ENCODE results near the gene CERS3. TPM values are rescaled to one million over a fixed set of nuclear protein-coding genes. Genes with fewer than 3 reads are reported as not detected.
"Not testable (repeated sequence)": the region's sequence is repeated elsewhere in the genome, so short reads cannot be mapped to it uniquely, and the experiment has no call there.

CERS3 gene
- total RNA-seq, 1 experiment from 2014 or later = not detected

GRCh38 chr15:100464888-100465287 lies 63.9 kb downstream of the CERS3 start:
- DNase-seq (ENCODE audit: low spot score) = no peak

DNA sequence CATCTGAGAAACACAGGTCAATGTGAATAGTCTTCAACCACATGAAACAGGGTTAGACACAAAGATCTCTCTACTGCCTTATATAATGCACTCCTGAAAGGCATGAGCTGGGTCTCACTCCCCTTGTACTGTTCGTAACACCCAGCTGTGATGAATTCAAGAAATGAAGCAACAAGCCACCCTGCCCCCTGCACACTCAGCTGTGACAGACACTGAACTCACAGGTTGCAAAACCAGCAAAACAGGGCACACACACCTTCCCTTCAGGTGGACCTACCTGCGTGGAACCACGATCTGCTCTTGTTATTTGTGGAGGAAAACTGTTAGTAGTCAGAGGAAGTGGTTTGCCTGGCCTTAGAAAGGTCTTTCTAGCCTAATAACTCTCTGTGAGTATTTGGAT lies 64.5 kb downstream of the CERS3 start:
- no peak for DNase-seq (ENCODE audit: low spot score)

DNA sequence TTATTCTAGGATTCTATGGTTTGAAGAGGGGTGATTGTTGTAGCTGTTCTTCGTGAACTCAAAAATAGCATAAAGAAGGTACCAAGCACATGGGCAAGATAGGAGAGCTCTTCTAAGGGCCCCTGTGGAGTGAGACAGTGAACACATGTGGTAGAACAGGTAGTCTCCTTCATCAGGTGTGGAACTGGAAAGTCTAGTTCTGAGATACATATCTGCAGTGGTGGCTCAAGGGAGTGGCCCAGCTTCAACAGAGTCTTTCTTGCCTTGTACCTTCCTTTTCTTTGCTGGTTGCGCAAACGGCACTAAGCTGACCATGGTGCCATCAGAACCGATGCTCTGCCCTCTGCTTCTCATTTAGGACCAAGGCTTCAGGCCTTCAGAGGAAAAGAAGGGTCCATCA lies 65.2 kb downstream of the CERS3 start:
- DNase-seq (ENCODE audit: low spot score) = no peak

DNA sequence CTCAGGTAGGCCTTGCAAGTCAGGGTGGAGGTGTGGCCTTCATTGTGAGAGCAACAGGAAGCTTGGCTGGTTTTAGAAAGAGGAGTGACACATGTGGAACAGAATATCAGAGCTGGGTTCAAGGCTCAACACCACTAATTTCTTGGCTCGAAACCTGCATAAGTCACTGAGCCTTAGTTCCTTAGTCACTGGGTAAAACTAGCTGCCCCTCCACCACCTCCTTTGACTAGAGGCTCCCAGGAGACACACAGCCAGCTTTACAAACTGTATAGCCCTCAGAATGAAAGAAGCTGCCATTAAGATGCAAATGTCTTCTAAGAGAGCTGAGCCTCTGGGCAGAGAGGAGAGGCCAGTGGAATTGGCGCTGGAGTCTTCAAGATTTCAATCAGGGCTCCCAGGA lies 67.7 kb downstream of the CERS3 start:
- DNase-seq (ENCODE audit: low spot score) = no peak

DNA sequence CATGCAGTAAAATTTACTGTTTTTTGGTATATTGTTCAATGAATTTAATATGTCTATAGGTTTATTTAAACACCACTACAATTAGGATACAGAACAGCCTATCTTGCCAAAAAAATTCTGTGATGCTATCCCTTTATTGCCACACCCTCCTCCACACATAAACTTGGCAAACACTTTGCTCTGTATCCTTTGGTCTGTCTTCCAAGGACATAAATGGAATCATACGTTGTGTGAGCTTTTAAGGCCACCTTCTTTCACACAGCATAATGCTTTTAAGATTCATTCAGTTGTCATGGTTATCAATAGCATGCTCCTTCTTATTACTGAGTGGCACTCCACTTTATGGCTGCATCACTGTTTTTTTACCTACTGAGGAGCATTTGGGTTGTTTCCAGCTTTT lies 71.5 kb downstream of the CERS3 start:
- DNase-seq (ENCODE audit: low spot score) = no peak

DNA sequence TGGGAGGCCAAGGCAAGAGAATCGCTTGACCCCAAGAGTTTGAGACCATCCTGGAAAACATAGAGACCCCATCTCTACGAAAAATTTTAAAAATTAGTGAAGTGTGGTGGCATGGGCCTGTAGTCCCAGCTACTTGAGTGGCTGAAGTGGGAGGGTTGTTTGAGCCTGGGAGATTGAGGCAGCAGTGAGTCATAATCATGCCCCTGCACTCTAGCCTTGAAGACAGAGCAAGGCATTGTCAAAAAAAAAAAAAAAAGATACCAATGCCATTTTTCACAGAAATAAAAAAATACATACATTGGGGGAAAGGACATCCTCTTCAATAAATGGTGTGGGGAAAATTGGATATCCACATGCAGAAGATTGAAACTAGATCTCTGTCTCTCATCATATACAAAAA lies 74.6 kb downstream of the CERS3 start:
- DNase-seq (ENCODE audit: low spot score) = no peak

DNA sequence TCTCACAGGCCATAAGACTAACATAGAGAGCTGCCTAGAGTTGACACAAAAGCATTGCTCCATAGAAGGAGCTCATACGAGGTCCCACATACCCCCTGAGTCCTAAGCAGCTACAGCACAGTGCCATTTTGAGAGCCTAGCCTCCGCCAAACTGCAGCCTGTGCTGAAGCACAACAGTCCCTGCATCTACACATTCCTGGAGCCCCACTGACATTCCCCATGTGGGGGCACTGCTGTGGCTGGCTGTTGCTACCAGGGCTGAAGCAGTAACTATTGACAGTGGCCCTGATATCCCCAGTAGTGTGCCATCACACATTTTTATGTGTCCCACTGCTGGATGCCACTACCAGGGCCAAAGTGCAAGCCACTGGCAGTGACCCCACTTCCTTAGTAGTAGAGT lies 80.3 kb downstream of the CERS3 start:
- DNase-seq (ENCODE audit: low spot score) = no peak

GRCh38 chr15:100441063-100441462 lies 87.7 kb downstream of the CERS3 start:
- DNase-seq (ENCODE audit: low spot score) = not testable (repeated sequence)

- no peak for DNase-seq (ENCODE audit: low spot score)
Observed at GRCh38 chr15:100439514-100439913, 89.2 kb downstream of the CERS3 start.

DNA sequence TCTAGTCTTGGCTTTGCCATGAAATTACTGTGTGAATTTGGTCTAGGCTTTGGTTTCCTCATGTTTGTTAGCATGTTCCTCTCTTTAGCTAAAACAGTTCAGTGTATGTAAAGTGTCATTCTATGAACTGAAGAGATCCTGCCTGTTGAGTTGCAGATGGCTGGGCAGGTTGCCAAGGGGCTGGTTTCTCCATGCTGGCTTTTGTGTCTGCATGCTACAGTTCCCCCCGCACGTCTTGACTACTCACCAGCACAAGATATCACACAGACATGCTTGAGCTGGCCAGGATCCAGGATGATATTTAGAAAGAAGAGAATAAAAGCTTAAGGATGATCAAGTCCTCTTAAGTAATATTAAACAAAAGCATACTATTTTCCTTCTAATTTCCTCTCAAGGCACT lies 90.2 kb downstream of the CERS3 start:
- no peak for DNase-seq (ENCODE audit: low spot score)

GRCh38 chr15:100437261-100437660 lies 91.5 kb downstream of the CERS3 start:
- DNase-seq (ENCODE audit: low spot score) = no peak

DNA sequence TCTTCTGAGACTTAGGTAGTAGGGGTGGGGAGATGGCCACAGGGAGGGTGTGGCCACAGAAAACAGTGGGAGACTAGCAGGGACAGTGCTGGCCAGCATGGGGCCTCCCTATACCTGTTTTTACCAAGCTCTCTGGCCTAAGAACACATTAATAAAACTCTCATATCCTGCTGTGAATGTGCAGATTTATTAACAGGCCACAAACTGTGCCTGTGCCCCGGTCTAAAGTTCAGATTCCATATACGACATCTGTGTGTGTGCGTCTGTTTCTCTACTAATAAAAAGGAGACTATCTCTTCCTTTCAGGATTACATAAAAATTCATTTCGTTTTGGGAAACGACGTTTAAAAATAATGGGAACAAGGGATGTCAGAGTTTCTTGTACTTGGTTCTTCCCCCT lies 94.2 kb downstream of the CERS3 start:
- no peak for DNase-seq (ENCODE audit: low spot score)

DNA sequence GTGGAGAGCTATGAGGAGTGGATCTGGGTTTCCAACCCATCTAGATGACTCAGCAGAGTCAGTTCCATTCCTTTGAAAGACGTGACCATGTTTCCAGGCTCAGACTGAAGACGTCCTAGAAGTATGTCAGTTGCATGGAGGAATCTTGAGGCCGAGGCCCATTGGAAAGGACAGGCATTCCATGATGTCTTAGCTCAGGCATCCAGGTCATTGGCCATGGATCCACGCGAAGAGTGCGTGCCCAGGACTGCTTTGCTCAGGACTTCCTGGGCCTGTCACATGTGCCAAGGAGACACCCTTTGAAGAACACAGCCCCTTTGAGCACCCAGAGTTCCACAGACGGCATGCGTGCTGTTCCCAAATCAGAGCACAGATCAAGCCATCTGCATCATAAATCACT lies 94.7 kb downstream of the CERS3 start:
- no peak for DNase-seq (ENCODE audit: low spot score)

GRCh38 chr15:100433304-100433703 lies 95.4 kb downstream of the CERS3 start:
- DNase-seq (ENCODE audit: low spot score) = no peak

GRCh38 chr15:100430411-100430810 lies 98.3 kb downstream of the CERS3 start:
- no peak for DNase-seq (ENCODE audit: low spot score)

- DNase-seq (ENCODE audit: low spot score) = no peak
Observed at GRCh38 chr15:100429116-100429728, 99.5 kb downstream of the CERS3 start.

- no peak for DNase-seq (ENCODE audit: low spot score)
Observed at GRCh38 chr15:100426937-100427336, 101.8 kb downstream of the CERS3 start.

DNA sequence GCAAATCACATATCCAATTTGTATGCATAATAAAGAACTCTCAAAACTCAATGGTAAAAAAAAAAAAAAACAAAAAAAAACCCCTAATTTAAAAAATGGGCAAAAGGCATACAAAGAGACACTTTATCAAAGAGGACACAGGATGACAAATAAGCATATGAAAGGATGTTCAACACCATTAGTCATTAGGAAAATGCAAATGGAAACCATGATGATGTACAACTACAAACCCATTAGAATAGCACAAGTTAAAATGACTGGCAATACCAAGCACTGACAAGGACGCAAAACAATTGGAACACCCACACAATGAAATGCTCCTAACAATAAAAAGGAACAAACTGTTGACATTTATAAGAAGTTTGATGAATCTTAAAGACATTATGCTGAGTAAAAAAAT lies 123.6 kb downstream of the CERS3 start:
- no peak for DNase-seq (ENCODE audit: low spot score)

DNA sequence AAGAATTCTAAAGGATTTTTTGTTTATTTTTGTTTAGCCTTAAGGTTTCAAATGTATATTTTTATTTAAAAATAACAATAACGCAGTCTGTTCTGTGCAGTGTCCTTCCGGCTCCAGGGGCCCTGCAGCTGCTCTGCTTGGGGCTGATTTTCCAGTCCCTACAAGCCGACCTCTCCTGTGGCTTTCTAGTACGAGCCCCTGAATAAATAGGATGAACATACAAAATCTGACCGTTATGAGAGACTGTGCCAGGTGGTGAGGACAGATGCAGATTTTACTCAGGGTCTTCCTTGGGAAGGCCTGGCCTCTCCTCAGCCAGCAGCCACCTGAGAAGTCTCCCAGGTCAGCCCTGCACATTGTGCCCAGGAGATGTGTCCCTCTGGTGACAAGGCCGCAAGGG lies 127.8 kb downstream of the CERS3 start:
- no peak for DNase-seq (ENCODE audit: low spot score)

GRCh38 chr15:100394736-100395440 lies 133.9 kb downstream of the CERS3 start:
- DNase-seq (ENCODE audit: low spot score) = no peak

DNA sequence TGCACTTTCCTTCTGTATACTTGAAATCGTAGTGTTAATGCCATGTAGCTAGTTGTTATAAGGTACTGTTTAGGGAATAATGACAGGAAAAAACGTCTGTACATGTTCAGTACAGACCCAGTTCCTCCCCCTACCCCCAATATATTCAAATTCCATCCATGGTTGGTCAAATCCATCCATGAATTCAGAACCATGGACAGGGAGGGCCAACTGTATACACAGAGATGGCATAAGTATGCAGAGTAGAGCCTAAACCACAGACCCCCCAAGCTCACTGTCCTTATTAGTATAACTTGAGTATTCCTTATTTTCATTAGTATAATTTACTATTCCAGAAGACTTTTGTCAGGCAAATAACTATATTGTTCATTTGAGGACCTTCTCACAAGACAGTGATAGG lies 135.7 kb downstream of the CERS3 start:
- no peak for DNase-seq (ENCODE audit: low spot score)

DNA sequence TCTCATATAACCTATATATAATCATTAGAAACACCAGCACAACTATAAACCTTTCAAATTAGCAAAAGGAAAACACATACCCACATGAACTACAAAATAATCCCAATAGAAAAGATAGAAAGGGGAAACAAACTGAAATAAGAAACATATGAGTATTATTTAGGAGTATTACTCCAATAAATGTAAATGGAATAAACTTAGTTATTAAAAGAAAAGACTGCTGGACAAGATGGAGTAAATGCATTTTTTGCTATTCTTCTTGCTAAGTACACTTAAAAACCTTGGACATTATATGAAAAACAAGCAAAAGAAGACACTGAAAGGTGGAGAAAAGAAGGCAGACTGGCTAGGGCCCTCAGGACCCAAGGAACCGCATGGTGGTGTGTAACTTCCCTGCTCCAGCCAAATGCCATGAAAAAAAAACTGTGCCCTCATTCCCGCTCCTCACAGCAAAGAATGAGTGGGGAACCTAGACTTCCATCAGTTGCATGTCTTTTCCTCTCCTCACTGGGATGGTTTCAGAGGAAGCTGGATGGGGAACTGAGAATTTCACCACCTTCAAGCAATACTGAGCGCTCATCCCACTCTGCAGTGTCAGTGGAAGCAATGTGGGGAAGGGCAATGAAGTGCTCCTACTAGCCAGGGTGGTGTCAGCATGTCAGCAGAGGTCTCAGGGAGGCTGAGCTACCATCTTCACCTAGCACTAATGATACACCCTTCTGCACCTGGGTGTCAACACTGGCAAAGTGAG lies 143.3 kb downstream of the CERS3 start:
- DNase-seq (ENCODE audit: low spot score) = no peak

DNA sequence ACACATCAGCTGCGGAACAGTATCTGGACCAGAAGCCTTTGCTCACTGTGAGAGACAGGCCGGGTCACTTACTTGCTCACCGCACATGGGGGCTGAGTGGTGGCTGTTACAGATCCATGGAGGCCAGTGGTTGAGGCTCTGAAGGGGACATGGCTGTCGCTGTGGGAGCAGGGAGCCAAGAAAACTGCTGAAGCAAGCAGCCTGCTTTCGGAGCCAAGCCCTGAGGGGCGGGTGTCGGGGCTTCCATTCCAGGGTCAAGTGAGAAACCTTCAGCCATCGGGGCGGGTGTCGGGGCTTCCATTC lies 144.7 kb downstream of the CERS3 start:
- DNase-seq (ENCODE audit: low spot score) = no peak

Data from A172 (cell line).